Measurements from ENCODE around the gene ACSF2.

Gene ACSF2

GRCh38 chr17:50432125-50432762, 6.2 kb downstream of the ACSF2 start:
- in situ Hi-C loops (cut with HindIII; ENCODE audit: low pct_unique_long_range_greater_than_20kb, low sequenced_read_pairs), result no loop called here
- no peak for TF ChIP-seq JUND (IDR thresholded peaks at IDR 0.05; ENCODE audit: low read depth)
- DNase-seq (ENCODE audit: low read depth in 1 of 2, low spot score in 1 of 2), result no peak

GRCh38 chr17:50437409-50437808, 11.4 kb downstream of the ACSF2 start:
- TF ChIP-seq JUND (IDR thresholded peaks at IDR 0.05; ENCODE audit: low read depth), result no peak
- DNase-seq (ENCODE audit: low read depth in 1 of 2, low spot score in 1 of 2), result no peak
- in situ Hi-C loops (cut with HindIII; ENCODE audit: low pct_unique_long_range_greater_than_20kb, low sequenced_read_pairs), result no loop called here

GRCh38 chr17:50439008-50439407, 13.0 kb downstream of the ACSF2 start:
- no peak for TF ChIP-seq JUND (IDR thresholded peaks at IDR 0.05; ENCODE audit: low read depth)
- in situ Hi-C loops (cut with HindIII; ENCODE audit: low pct_unique_long_range_greater_than_20kb, low sequenced_read_pairs), result no loop called here
- DNase-seq (ENCODE audit: low read depth in 1 of 2, low spot score in 1 of 2), result no peak

- DNase-seq (ENCODE audit: low read depth in 1 of 2, low spot score in 1 of 2), result peak in 1 of 2 experiments; percentile 84
- TF ChIP-seq JUND (IDR thresholded peaks at IDR 0.05; ENCODE audit: low read depth), result no peak
- in situ Hi-C loops (cut with HindIII; ENCODE audit: low pct_unique_long_range_greater_than_20kb, low sequenced_read_pairs), result no loop called here
Measured at GRCh38 chr17:50440172-50440837, 14.3 kb downstream of the ACSF2 start.

GRCh38 chr17:50440838-50441829, 15.1 kb downstream of the ACSF2 start:
- in situ Hi-C loops (cut with HindIII; ENCODE audit: low pct_unique_long_range_greater_than_20kb, low sequenced_read_pairs), result no loop called here
- DNase-seq (ENCODE audit: low read depth in 1 of 2, low spot score in 1 of 2), result no peak
- TF ChIP-seq JUND (IDR thresholded peaks at IDR 0.05; ENCODE audit: low read depth), result no peak

GRCh38 chr17:50443505-50443974, 17.5 kb downstream of the ACSF2 start:
- DNase-seq (ENCODE audit: low read depth in 1 of 2, low spot score in 1 of 2), result no peak
- in situ Hi-C loops (cut with HindIII; ENCODE audit: low pct_unique_long_range_greater_than_20kb, low sequenced_read_pairs), result no loop called here

GRCh38 chr17:50444841-50445715, 19.1 kb downstream of the ACSF2 start:
- no peak for TF ChIP-seq JUND (IDR thresholded peaks at IDR 0.05; ENCODE audit: low read depth)
- in situ Hi-C loops (cut with HindIII; ENCODE audit: low pct_unique_long_range_greater_than_20kb, low sequenced_read_pairs), result no loop called here
- no peak for DNase-seq (ENCODE audit: low read depth in 1 of 2, low spot score in 1 of 2)

More at GRCh38 chr17:50443505-50443974, 17.5 kb downstream of the ACSF2 start:
- TF ChIP-seq JUND (IDR thresholded peaks at IDR 0.05; ENCODE audit: low read depth), result no peak

GRCh38 chr17:50445730-50446325, 19.8 kb downstream of the ACSF2 start:
- in situ Hi-C loops (cut with HindIII; ENCODE audit: low pct_unique_long_range_greater_than_20kb, low sequenced_read_pairs), result no loop called here
- TF ChIP-seq JUND (IDR thresholded peaks at IDR 0.05; ENCODE audit: low read depth), result no peak
- DNase-seq (ENCODE audit: low read depth in 1 of 2, low spot score in 1 of 2), result peak in 1 of 2 experiments; percentile 45

- TF ChIP-seq JUND (IDR thresholded peaks at IDR 0.05; ENCODE audit: low read depth), result no peak
- in situ Hi-C loops (cut with HindIII; ENCODE audit: low pct_unique_long_range_greater_than_20kb, low sequenced_read_pairs), result no loop called here
- DNase-seq (ENCODE audit: low read depth in 1 of 2, low spot score in 1 of 2), result peak in 1 of 2 experiments; percentile 63
Measured at GRCh38 chr17:50447870-50448595, 22.0 kb downstream of the ACSF2 start.

GRCh38 chr17:50448643-50449042, 22.6 kb downstream of the ACSF2 start:
- no peak for DNase-seq (ENCODE audit: low read depth in 1 of 2, low spot score in 1 of 2)
- TF ChIP-seq JUND (IDR thresholded peaks at IDR 0.05; ENCODE audit: low read depth), result no peak
- in situ Hi-C loops (cut with HindIII; ENCODE audit: low pct_unique_long_range_greater_than_20kb, low sequenced_read_pairs), result no loop called here

Measured in T47D (cell line).